HepG2 (cell line): ENCODE measurements around the gene UCKL1. TPM values are rescaled to one million over a fixed set of nuclear protein-coding genes. Genes with fewer than 3 reads are reported as not detected.

Source experiments
- CC2D1A ChIP-seq: sonication (generic); formaldehyde crosslinking; IDR thresholded peaks from 2 replicates; pipeline ENCODE4 v1.8.1; 2023; ENCODE audit warnings: mild to moderate bottlenecking, missing genetic modification reagents
- CENPBD1 ChIP-seq: sonication (generic); formaldehyde crosslinking; IDR thresholded peaks from 2 replicates; pipeline ENCODE4 v1.8.0; 2022; ENCODE audit warnings: missing genetic modification reagents, low read depth, mild to moderate bottlenecking, borderline replicate concordance
- CENPT ChIP-seq: sonication (generic); formaldehyde crosslinking; IDR thresholded peaks from 2 replicates; pipeline ENCODE4 v1.8.0; 2022; ENCODE audit warnings: low read depth, mild to moderate bottlenecking, moderate library complexity, missing genetic modification reagents
- GZF1 ChIP-seq: sonication (generic); formaldehyde crosslinking; IDR thresholded peaks from 2 replicates; pipeline ENCODE4 v1.5.1; 2020; ENCODE audit warnings: mild to moderate bottlenecking, missing genetic modification reagents
- HNRNPH1 ChIP-seq: fragments of 200-400 bp; formaldehyde crosslinking; optimal IDR thresholded peaks from 2 replicates; pipeline ENCODE3; 2017; ENCODE audit warnings: mild to moderate bottlenecking, low read depth, low read length
- NFYC ChIP-seq: IDR thresholded peaks from 2 replicates; pipeline ENCODE4 v1.6.1; 2016; ENCODE audit warnings: missing genetic modification reagents, missing compliant biosample characterization
- NONO ChIP-seq, 2 experiments: fragments of 450-650 bp in 1 of 2; sonication (generic) in 1 of 2; formaldehyde crosslinking in 1 of 2; IDR thresholded peaks in 1 of 2; conservative IDR thresholded peaks in 1 of 2; 2 replicates each; pipeline versions ENCODE4 v1.6.1 to v1.8.0; 2017 to 2022; ENCODE audit warnings: mild to moderate bottlenecking in 1 of 2, missing genetic modification reagents in 1 of 2, moderate library complexity in 1 of 2
- ONECUT2 ChIP-seq: sonication (generic); formaldehyde crosslinking; IDR thresholded peaks from 2 replicates; pipeline ENCODE4 v1.4.0; 2020; ENCODE audit warnings: missing genetic modification reagents
- POLR2G ChIP-seq: fragments of 200-400 bp; formaldehyde crosslinking; IDR thresholded peaks from 2 replicates; pipeline ENCODE4 v1.6.1; 2018; ENCODE audit warnings: mild to moderate bottlenecking, low read depth, low read length, moderate library complexity
- RARG ChIP-seq: sonication (generic); formaldehyde crosslinking; IDR thresholded peaks from 2 replicates; pipeline ENCODE4 v1.4.0; 2020; ENCODE audit warnings: low read depth, mild to moderate bottlenecking, missing genetic modification reagents
- RNF2 ChIP-seq: fragments of 450-650 bp; conservative IDR thresholded peaks from 2 replicates; pipeline ENCODE4 v1.6.1; 2016; ENCODE audit warnings: low read depth
- SALL1 ChIP-seq: sonication (generic); formaldehyde crosslinking; IDR thresholded peaks from 2 replicates; pipeline ENCODE4 v1.8.0; 2022; ENCODE audit warnings: mild to moderate bottlenecking, missing genetic modification reagents
- SMAD3 ChIP-seq: sonication (generic); formaldehyde crosslinking; IDR thresholded peaks from 2 replicates; pipeline ENCODE4 v1.4.0; 2020; ENCODE audit warnings: missing genetic modification reagents
- SNAI1 ChIP-seq: sonication (generic); formaldehyde crosslinking; IDR thresholded peaks from 2 replicates; pipeline ENCODE4 v1.5.0; 2020; ENCODE audit warnings: mild to moderate bottlenecking, missing genetic modification reagents, borderline replicate concordance
- TBL1XR1 ChIP-seq: fragments of 150-350 bp; IDR thresholded peaks from 2 replicates; pipeline ENCODE4 v1.6.1; 2014; ENCODE audit warnings: borderline replicate concordance, low read length; ENCODE audit not compliant: partially characterized antibody
- ZNF224 ChIP-seq: sonication (generic); formaldehyde crosslinking; IDR thresholded peaks from 2 replicates; pipeline ENCODE4 v1.5.0; 2020; ENCODE audit warnings: mild to moderate bottlenecking, missing genetic modification reagents
- ZNF251 ChIP-seq: sonication (generic); formaldehyde crosslinking; IDR thresholded peaks from 2 replicates; pipeline ENCODE4 v1.9.0; 2021; ENCODE audit warnings: mild to moderate bottlenecking, missing genetic modification reagents
- ZNF318 ChIP-seq: sonication (generic); formaldehyde crosslinking; IDR thresholded peaks from 2 replicates; pipeline ENCODE4 v1.4.0; 2020; ENCODE audit warnings: mild to moderate bottlenecking, missing genetic modification reagents
- ZNF484 ChIP-seq: sonication (generic); formaldehyde crosslinking; IDR thresholded peaks from 2 replicates; pipeline ENCODE4 v1.5.1; 2020; ENCODE audit warnings: mild to moderate bottlenecking, low read depth, missing genetic modification reagents, borderline replicate concordance
- ZNF607 ChIP-seq: sonication (generic); formaldehyde crosslinking; IDR thresholded peaks from 2 replicates; pipeline ENCODE4 v1.5.1; 2020; ENCODE audit warnings: missing genetic modification reagents, mild to moderate bottlenecking, borderline replicate concordance
- ZNF75D ChIP-seq: sonication (generic); formaldehyde crosslinking; IDR thresholded peaks from 2 replicates; pipeline ENCODE4 v1.8.1; 2023; ENCODE audit warnings: missing genetic modification reagents, mild to moderate bottlenecking, borderline replicate concordance
- polyA plus RNA-seq, 8 experiments: library from polyadenylated mRNA; depleted of rRNA in 3 of 8; stranded (reverse) in 7 of 8; unstranded in 1 of 8; fragments of >200 nt; fragmentation: Illumina TruSeq in 4 of 8; extraction: Trizol in 4 of 8; gene quantifications; 2 replicates each; pipeline versions ENCODE4 v1.2.1 to v1.2.3, GENCODE V29; 2011 to 2016; ENCODE audit warnings: low read depth in 4 of 8, missing spikeins in 1 of 8, mixed read lengths in 1 of 8; ENCODE audit not compliant: insufficient read depth in 1 of 8
- total RNA-seq, 5 experiments: library from RNA; depleted of rRNA; stranded (reverse); fragments of >200 nt; fragmentation: Illumina TruSeq; extraction: Trizol; gene quantifications; 2 replicates each; pipeline ENCODE4 v1.2.3, GENCODE V29; 2016; ENCODE audit warnings: low read depth in 1 of 5

The UCKL1 gene
- total and polyA plus RNA-seq, 2 of the 13 experiments (the other 11 are each of a cell fraction or from before 2014, with no cell fraction given), result 50.2 to 126 TPM

GRCh38 chr20:63973636-63974401 lies 17.6 kb upstream of the UCKL1 start (continued):
- TF ChIP-seq POLR2G, result peak; percentile 36; the same call in 1 of the 2 replicates
- peak; percentile 84; the same call in 1 of the 2 replicates for TF ChIP-seq RNF2
- no peak for TF ChIP-seq SNAI1 (CRISPR knock-in tag)
- TF ChIP-seq ZNF607, result peak; percentile 66; the same call in 1 of the 2 replicates
- no peak; the same call in 1 of the 2 replicates for TF ChIP-seq ZNF484 (CRISPR knock-in tag)
- no peak for TF ChIP-seq GZF1 (CRISPR knock-in tag)
- TF ChIP-seq ZNF224 (CRISPR knock-in tag), result 0 out of 2 replicates have a peak, but pooled peaks have one; percentile 57
- peak; percentile 92 for TF ChIP-seq SALL1 (CRISPR knock-in tag)
- TF ChIP-seq CC2D1A, result 0 out of 2 replicates have a peak, but pooled peaks have one; percentile 44
- no peak for TF ChIP-seq TBL1XR1
- TF ChIP-seq ONECUT2 (CRISPR knock-in tag), result no peak
- no peak for TF ChIP-seq NONO (IDR thresholded peaks at IDR 0.05)
- TF ChIP-seq NONO (CRISPR knock-in tag; conservative IDR thresholded peaks at IDR 0.05), result peak; percentile 79; the same call in 1 of the 2 replicates
- peak; percentile 37 for TF ChIP-seq NFYC (CRISPR knock-in tag)
- TF ChIP-seq ZNF318 (CRISPR knock-in tag), result peak; percentile 98
- TF ChIP-seq CENPT (CRISPR knock-in tag), result no peak
- TF ChIP-seq ZNF75D (CRISPR knock-in tag), result no peak
- peak; percentile 54; the same call in 1 of the 2 replicates for TF ChIP-seq ZNF251
- TF ChIP-seq CENPBD1 (CRISPR knock-in tag), result no peak
- TF ChIP-seq HNRNPH1, result no peak
- 0 out of 2 replicates have a peak, but pooled peaks have one; percentile 36 for TF ChIP-seq RARG (CRISPR knock-in tag)
- peak; percentile 87 for TF ChIP-seq SMAD3 (CRISPR knock-in tag)
